HuH-7.5 (cell line): Measurements from ENCODE around the gene GRAMD4.
A peak's percentile ranks its signal among the peaks of the same experiment; 100 is the strongest.

ENCODE experiments used
- DNase-seq: peaks from one replicate; pipeline ENCODE4 v3.0.0; 2011; ENCODE audit warnings: low spot score

Gene GRAMD4

DNA sequence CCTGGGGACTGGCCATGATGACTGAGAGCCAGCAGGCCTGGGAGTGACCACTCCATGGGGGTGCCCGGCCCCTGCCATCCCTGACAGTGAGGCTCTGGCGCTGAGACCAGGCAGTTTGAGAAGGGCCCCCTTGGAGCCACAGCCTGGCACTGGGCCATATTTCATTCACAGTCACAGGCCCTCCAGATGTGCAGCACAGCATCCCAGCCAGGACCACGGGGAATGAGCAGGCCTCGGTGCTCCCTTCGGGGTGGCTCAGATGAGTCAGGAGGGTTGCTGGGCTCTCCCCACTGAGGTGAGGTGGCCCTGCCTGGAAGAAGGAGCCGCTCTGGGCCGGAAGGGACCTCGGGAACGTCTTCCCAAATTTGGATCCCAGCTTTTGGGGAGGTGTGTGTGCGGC is 53.0 kb downstream of the GRAMD4 start:
- no peak for DNase-seq

DNA sequence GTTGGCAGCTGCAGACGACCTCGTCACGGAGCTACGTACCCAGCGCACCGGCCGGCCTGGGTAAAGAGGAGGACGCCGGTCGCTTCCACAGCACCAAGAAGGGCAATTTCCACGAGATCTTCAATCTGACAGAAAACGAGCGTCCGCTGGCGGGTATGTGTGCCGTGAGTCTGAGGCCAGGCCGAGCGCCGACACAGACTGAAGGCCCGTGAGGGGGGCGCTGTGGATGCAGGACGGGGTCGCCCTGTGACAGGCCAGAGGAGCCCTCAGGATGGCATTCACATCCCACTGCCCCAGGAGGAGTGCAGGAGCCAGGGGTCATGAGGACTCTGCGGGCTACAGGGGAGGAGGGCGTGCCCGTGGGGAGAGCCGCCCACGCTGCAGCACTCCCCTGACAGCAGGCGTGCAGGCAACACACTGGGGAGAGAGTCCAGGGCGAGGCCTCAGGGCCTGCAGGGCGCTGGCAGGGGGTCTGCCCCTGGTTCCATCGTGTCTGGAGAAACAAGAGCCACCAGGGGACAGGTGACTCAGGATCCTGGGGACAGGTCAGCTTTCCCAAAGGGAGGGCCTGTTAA is 53.6 kb downstream of the GRAMD4 start:
- DNase-seq, result no peak

DNA sequence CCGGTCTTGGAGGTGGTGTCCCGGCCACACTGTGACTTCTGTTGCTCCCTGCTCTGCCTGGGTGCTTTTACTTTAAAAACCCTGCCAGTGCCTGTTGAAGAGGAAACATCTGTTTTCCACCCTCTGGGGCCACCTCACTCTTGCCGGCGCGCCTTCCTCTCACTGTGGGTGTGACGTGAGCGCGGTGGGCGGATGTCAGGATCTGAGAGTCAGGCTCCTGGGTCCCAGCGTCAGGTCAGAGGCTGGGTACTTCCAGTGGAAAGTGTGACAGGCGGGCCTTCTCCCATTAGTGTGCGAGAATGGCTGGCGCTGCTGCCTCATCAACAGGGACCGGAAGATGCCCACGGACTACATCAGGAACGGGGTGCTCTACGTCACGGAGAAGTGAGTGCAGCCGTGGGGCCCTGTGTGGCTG is 54.2 kb downstream of the GRAMD4 start:
- DNase-seq, result no peak

DNA sequence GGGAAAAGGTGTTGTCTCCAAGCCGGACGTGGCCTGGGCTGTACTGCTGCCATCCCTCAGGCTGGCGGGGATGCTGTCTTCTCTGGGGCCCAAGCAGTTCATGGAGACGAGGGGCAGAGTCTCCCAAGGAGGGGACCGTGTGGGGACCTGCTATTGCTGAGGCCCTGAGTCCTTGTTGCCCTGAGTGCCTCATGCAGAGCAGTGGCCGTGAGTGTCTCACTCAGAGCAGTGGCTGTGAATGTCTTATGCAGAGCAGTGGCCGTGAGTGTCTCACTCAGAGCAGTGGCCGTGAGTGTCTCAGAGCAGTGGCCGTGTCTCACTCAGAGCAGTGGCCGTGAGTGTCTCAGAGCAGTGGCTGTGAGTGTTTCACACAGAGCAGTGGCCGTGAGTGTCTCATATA is 54.7 kb downstream of the GRAMD4 start:
- no peak for DNase-seq

DNA sequence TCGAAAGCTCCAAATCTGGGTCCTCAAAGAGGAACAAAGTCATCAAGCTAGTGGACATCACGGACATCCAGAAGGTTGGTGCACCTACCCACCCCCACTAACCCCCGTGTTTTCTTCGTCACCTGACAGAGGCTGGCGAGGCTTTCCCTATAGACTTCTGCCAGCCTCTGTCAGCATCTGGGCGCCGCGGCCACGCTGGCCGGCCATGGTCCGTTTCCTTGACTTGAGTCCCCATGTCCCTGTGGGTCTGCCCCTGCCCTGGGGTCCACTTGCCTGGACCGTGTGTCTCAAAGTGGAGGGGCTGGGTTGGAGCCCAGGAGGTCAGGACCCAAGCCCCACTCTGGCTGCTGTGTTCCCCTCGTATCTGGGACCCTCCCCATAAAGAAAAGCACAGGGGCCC is 55.3 kb downstream of the GRAMD4 start:
- DNase-seq, result no peak

DNA sequence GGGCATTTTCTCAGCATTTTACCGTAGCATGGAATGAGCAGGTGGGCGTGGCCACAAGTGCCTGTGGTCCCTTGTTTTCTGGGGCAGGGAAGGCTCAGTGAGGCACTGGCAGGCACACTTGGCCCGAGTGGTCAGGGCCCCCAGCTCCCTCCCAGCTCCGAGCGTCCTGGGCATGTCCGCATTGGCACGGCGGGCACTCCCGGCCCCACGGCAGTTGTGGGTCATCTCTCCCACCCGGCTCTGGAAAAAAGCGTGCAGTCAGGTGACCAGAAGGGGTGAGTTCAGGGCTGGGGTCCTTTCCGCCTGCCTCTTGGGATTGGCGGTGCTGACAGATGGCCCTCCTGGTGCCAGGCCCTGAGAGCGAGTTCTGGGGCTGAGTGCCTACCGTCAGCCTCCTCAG is 55.8 kb downstream of the GRAMD4 start:
- no peak for DNase-seq

DNA sequence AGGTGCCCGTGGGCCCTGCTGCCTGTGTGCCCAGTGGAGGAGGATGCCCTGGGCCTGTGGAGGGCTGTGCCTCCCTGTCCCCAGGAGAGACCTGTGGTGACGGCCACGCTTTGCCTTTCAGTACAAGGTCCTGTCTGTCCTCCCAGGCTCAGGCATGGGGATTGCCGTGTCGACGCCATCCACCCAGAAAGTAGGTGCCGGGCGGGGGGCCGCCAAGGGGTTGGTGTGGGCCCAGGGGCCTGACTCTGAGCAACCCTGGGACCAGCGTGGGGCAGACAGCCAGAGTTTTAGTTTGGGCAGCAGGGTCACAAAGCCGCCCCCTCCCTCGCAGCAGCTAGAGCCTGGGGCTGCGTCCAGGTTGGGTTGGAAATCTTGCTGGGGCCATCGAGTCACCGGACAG is 56.3 kb downstream of the GRAMD4 start:
- no peak for DNase-seq

DNA sequence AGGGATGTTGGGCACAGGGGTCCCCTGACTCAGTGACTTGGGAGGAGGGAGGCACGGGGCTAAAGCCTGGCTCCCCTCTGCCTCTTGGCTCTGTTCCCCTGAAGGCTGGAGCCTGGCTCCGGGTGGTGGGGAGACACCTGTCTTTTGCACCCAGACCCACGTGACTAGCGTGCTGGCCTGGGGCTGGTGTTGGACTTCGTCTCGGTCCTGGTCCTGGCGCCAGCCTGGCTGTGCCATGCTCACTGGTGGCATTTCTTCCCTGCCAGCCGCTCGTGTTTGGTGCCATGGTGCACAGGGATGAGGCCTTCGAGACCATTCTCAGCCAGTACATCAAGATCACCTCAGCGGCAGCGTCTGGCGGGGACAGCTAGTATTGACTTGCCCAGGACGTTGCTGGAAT is 56.7 kb downstream of the GRAMD4 start:
- no peak for DNase-seq

DNA sequence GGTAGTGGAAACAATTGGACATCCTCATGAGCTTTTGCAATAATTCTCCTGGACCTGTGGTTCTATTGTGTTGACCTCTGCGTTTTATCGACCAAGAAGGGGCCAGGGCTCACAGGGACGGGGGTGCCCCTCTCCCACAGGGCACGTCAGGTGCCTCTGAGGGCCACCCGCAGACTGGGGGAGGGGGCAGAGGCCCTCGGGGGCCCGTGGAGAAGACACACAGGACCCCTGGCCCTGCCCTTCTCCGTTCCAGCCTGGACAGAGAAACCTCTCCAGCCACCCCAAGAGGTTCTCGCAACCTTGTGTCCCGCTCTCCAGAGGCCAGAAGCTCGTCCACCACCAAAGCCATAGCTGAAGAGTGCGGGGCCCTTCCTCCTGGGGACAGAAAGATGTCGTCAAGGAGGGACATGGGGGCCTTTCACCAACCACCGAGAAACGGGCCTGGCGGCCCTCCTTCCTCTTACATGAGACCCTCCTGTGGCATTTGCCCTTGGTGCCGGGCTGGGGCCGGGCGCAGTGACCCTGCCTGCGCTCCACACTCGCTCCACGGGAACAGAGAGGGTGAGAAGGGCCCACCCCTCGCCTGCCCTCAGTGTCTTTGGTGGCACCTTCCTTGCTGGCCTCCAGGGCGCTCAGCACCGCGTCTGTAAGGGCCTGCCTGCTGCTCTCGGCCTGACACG is 57.3 kb downstream of the GRAMD4 start:
- DNase-seq, result no peak

DNA sequence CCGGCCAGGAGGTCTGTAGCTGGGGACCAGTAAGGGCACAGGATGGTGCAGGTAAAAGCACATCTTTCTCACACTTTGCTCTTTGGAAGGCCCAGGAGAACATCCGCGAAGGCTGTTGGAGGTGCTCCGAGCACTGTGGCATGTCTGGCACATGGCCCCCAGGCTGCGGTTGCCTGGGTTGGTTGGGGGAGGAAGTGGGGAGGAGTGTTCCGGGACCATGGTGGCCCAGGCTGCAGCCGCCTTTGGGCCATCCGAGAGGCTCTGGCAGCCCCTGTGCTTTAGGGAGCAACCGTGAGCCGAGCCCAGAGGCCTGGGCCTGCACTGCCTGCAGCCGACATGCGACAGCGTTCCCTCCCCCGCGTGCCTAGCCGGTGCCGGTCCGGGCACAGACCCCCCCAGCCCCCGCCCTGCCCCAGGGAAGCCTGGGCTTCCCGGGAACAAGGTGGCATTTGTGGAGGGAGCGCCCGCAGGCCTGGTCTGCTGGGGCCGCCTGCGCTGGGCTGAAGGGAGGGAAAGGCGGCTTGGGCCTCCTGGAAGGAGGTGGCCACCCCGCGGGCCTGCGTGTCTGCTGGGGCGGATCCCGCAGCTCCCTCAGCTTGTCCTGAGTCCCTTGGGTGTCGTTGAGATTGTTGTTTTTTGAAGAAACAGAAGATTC is 57.9 kb downstream of the GRAMD4 start:
- no peak for DNase-seq

DNA sequence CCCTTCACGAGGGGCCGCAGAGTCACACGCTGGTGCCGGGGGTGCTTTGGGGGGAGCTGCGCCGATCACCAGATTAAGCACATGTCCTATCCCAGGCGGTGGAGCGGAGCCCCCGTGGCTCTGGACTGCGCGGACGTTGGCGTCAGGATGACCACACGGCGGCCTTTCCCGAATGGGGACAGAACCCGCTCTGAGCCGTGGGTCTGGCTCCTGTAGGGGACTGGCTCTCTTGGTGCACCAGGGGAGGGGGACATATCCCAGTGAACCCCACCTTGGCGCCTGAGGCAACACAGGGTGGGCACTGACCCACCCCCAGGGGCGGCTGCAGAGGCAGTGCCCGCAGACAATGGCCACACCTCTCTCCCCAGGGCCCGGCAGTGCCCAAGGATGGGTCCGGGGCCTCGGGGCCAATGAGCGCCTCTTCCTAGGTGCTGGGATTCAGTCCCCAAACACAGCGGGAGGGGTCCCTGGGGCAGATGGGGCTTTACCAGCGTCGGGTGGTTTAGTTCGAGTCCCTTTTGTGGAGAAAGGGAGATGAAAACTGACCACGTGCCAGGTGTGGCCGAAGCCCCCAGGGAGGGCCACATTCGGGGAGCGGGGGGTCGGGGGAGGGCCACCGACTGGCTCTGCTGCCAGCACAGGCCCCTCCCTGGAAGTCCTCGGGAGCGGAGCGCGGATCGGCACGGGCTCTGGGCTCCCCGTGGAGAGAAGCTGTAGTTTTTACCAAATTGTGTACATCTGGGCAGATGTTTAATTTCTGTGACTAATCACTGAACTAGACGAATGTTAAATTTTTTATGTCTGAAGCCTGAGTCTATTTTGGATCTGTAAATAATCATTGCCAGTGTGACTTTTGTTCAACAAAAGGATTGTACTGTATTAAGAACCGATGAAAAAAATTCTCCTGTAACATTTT is 58.9 kb downstream of the GRAMD4 start:
- DNase-seq, result no peak

DNA sequence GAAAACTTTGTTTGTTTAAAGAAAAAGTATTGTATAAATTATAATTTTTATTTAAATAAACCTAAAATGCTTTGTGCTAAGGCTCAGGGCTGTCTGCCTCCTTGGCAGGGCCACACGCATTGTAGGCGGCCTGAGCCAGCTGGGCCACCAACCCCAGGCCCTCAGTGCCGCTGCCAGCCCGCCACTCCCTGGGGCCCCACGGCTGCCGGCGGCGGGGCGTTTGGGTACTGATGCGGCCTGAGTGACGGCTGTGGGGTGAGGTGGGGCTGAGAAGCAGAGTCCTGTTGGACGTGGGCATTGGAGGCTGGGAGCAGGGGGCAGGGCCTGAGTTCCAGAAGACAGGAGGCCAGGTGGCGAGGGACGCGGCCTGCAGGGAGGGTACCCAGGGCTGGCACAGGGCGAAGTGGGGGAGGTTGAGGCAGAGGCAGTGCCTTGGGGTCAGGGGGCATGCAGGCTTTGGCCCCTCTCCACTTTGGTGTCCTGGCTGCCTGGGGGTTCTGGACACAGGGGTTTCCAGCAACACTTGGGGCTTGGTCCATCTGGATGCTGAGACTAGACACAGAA is 59.6 kb downstream of the GRAMD4 start:
- DNase-seq, result no peak

DNA sequence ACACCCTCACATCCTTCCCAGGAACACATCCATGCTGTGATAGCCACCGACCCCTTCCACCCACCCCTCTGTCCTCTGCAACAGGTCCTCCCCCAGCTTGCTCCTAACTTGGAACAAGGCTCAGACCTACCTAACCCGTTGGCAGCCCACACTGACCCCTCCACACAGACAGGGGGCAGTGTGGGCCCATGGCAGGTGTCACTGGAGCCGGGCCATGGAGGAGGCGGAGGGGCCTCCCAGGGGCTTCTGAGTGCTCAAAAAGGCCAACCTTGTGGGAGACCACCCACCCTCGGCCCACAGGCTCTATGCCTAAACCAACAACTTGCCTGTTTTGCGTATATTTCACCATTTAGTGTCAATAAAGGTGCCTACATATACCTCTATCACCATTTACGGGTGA is 60.8 kb downstream of the GRAMD4 start:
- DNase-seq, result peak; percentile 69

DNA sequence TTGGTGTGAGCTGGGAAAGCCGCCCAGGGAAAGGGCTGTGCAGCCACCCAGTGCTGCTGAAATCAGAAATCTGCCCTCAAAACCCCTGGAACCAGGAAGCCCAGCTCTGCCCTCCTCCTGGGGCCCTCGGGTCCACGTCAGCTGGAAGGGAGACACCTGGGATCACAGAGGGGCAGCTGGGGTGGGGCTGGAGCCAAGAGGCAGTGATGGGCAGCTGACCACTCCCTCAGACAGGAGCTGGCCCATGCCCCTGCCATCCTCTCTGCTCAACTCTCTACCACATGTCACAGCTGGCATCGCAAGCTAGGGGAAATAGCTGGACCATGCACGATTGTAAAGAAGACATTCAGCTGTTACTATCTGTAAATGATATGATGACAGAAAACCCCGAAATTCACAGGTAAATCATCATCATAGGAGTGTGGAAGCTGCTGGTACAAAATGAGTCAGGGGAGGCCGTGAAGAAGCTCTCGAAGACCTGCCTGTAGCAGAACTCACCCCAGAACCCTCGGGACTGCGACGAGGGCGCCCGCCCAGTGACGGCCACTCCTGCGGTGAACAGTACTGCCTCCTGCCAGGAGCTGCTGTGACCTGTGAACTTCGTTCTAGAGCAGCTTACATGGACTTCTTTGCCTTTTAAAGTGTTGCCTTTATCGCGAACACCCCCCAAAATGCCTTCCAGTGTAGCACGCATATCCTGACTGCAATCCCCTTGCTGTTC is 62.0 kb downstream of the GRAMD4 start:
- no peak for DNase-seq

DNA sequence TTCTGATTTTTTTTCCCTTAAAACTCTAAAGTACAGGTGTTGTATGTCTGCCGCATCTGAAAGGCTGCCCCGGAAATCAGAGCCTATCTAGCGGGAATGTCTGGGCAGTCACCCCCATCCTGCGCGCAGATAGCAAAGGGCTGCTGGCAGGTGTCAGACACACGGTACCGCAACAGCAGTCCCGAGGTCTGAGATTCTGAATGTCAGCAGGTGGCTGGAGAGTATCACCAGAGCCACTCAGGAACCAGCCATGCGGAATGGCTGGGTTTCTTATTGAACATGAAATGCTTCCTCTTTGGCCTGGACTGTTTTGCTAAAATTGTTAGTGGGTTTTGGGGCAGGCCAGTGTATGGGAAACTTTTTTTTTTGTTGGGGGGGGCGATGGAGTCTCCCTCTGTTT is 64.5 kb downstream of the GRAMD4 start:
- DNase-seq, result no peak

DNA sequence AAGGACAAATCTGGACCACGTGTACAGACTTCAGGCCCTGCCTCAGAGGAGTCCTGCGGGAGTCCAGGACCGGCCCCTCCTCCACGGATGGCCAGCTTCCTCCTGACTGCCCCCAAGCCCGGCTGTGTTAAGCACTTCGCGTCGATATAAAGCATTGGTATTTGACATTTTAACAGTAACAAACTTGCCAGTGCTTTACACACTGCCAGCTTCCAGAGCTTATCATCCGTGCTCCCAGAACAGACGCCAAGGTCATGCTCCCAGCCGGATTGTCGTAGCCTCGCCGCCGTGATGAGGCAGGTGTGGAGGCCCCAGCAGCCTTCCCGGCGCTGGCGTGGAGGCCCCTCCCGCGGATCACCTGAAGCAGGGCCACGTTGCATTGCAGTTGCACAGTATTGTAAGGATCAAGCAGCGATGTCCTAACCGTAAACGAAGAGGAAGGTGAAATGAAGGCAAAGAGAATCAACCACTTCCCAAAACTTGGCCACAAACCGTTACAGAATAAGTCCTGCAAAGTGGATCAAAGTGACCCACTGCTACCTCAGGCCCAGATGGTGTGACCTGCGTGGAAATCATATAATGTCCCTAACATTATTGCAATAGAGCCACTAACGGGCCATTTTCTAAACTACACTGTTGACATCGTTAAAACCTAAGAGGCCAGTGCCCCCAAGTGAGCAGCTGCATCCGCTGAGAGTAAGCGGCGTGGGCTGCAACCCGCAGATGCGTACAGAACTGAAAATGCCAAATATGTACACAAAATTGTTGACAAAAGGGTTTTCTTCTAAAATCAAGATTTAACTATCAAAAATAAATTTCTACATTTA is 66.2 kb downstream of the GRAMD4 start:
- no peak for DNase-seq

DNA sequence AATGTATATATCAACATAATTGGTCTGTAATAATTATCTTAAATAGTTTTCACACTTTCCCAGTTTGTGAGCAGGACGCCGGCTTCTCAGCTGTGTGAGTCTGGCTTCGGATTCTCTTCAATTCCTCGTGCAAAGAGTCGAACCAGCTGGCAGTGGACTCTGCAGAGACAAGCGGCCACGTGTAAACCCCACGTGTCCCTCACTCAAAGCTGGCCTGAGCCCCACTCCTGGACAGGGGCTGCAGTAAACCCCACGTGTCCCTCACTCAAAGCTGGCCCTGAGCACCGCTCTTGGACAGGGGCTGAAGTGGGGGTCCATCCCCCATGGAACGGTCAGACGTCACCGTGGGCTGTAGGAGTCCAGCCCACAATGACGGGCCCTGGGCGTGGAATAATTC is 66.9 kb downstream of the GRAMD4 start:
- no peak for DNase-seq

DNA sequence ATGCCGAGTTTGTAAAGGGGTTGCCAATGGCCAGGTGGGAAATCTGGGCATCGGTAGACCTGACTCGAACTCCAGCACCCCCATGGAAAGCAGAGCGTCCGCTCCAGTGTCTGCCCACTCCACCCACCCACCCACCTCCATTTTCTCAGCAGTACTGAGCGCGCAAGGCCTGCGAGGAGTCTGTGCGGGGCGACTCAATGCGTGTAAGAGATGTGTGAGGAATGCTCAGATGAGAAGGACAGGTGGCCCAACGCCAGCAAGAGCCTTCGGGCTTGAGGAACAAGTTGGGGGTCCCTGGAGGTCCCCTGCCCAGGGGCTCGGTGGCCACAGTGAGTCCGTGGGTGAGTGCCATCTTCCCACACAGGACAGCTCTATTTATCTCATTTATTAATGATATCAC is 67.3 kb downstream of the GRAMD4 start:
- no peak for DNase-seq

DNA sequence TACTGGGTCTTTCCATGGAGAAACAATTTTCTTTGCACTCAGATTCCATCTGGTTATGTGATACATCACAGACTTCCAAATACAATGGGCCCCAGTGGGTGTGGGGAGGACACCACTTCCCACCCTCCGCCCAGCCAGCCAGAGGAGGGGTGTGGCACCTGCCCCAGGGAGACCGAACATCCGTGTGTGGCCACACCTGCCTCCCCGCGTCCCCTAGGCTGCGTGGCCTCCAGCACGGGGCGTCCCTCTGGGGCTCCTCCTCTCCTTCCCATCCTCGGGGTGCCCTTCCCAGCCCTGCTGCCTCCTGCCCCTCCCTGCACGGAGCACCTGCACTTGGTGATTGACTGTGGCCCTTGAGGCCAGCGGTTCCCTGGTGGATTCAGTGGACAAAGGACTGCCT is 68.8 kb downstream of the GRAMD4 start:
- DNase-seq, result no peak

DNA sequence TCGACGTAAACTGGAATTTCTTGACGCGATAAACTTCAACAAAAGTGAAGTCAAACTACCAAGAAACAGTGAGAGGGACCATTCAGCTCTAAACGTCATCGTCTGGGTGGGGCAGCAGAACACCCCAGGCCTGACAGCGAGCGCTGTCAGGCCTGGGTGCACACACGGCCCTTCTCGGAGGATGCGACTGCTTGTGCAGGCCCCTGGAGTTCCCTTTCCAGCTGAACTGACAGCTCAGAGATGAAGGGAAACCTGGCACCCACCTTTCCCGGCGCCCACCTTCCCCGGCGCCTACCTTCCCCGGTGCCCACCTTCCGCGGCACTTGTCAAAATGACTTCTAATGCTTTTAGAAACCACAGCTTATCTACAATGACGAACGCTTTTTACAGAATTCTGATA is 70.0 kb downstream of the GRAMD4 start:
- no peak for DNase-seq

DNA sequence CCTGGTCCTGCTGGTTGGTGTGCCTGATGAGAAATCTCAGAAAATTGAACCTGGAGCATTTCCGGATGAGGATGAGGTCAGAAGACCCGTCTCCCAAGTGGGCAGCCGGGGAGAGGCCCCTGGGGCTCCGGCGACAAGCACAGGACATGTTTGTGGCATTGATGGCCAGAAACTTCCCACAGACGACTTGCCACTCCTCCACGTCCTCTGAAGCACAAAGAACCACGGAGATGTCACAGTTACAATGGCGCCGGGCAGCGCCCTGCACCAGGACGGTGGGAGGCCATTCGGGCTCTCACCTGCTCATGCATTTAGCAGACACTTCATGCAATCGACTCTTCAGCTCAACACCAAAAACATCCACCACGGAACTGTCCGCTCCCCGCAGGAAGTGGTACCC is 71.4 kb downstream of the GRAMD4 start:
- no peak for DNase-seq
